ENCODE data around the gene KCNMB2. TPM values are rescaled to one million over a fixed set of nuclear protein-coding genes. Genes with fewer than 3 reads are reported as not detected.

The KCNMB2 gene
- total RNA-seq, 1 donor from 2014 or later: 0.56 TPM

DNA sequence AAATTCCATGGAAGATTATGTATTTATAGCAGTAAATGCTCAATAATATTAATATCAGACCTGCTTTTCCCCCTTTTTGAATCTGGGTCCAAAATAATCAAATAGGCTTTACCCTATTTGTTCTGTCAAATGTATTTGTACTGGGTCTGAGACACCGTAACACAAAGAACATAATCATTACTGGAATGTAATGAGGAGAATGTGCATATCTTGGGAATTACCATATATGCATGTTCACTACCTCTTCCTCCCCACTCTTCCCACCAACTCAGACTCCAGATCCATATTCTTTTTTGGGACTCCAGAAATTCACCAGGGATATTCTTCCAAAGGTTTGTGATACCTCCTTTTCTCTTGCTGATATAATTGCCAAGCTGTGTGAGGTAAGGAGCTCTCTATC is 237.1 kb downstream of the KCNMB2 start:
- H3K4me1 ChIP-seq: no peaks in the 10 kb centered on the region
- no peaks in the 10 kb centered on the region for H3K36me3 ChIP-seq
- H3K4me3 ChIP-seq: no peak overlapping the region
- intact Hi-C loops (cut with DNase I): no loop called here
- H3K27ac ChIP-seq: no peak overlapping the region
- no peaks in the 10 kb centered on the region for H3K27me3 ChIP-seq (ENCODE audit: low read depth)
- ATAC-seq (no peak), DNase-seq (no peak)
- no peaks in the 10 kb centered on the region for H3K9me3 ChIP-seq
- TF ChIP-seq, protein P1, sequence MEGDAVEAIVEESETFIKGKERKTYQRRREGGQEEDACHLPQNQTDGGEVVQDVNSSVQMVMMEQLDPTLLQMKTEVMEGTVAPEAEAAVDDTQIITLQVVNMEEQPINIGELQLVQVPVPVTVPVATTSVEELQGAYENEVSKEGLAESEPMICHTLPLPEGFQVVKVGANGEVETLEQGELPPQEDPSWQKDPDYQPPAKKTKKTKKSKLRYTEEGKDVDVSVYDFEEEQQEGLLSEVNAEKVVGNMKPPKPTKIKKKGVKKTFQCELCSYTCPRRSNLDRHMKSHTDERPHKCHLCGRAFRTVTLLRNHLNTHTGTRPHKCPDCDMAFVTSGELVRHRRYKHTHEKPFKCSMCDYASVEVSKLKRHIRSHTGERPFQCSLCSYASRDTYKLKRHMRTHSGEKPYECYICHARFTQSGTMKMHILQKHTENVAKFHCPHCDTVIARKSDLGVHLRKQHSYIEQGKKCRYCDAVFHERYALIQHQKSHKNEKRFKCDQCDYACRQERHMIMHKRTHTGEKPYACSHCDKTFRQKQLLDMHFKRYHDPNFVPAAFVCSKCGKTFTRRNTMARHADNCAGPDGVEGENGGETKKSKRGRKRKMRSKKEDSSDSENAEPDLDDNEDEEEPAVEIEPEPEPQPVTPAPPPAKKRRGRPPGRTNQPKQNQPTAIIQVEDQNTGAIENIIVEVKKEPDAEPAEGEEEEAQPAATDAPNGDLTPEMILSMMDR (IDR thresholded peaks at IDR 0.05): no peak

DNA sequence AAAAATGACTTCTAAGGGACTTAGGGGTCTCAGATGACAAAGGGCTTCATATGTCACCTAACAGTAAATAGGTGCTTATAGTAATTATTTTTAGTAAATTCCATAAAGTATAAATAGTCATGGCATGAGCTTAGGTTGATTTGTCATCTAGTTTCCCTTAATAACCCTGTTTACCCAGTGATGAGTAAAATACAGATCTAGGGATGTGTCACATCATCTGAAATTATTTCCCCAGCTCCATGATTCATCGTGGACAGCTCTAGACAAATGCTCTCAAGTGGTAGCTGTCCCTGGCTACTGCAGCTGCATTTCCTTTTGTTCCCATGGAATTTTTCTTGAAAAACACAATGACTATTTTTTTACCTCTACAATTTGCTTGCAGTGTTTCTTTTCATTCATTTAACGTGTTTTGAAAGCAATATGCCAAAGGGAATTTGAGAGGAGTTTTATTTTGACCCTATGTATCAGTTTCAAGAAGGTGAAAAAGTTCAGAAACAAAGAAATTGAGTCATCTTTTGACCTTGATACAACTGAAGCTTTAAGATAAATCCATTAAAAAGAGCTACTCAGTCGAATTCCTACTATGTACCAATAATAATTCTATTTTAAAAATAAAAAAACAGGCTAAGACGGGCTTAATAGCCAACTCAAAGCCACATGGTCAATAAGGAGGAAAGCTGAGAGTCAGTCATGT is 241.6 kb downstream of the KCNMB2 start:
- no peak for DNase-seq
- intact Hi-C loops (cut with DNase I): no loop called here

DNA sequence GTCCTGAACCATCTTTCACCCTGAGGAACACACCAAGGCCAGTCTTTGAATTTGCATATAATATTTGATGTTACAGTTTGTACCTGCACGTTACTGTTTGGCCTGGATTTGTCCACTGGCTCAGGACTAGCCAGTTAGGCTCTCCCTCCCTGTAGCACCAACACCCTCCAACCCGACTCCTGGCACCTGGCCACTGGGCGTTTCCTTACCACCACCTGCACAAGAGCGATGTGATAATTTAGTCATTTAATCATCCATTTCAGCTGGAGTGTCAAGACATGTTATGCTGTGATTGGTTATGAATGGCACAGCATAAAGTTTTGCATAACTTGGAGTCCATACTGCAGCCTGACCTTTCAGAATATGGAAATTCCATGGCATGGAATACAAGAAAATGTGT is 242.4 kb downstream of the KCNMB2 start:
- no peak overlapping the region for H3K27ac ChIP-seq
- no peaks in the 10 kb centered on the region for H3K4me1 ChIP-seq
- H3K36me3 ChIP-seq: no peaks in the 10 kb centered on the region
- TF ChIP-seq, protein P1 (IDR thresholded peaks at IDR 0.05): no peak
- no peaks in the 10 kb centered on the region for H3K27me3 ChIP-seq (ENCODE audit: low read depth)
- ATAC-seq (no peak), DNase-seq (no peak)
- H3K9me3 ChIP-seq: no peaks in the 10 kb centered on the region
- no peak overlapping the region for H3K4me3 ChIP-seq
- intact Hi-C loops (cut with DNase I): no loop called here

More for the DNA sequence above, 241.6 kb downstream of the KCNMB2 start:
- no peak overlapping the region for H3K4me3 ChIP-seq
- H3K27ac ChIP-seq: no peak overlapping the region
- no peaks in the 10 kb centered on the region for H3K9me3 ChIP-seq
- no peaks in the 10 kb centered on the region for H3K36me3 ChIP-seq
- H3K27me3 ChIP-seq (ENCODE audit: low read depth): no peaks in the 10 kb centered on the region
- H3K4me1 ChIP-seq: no peaks in the 10 kb centered on the region
- no peak for ATAC-seq
- TF ChIP-seq, protein P1 (IDR thresholded peaks at IDR 0.05): no peak

DNA sequence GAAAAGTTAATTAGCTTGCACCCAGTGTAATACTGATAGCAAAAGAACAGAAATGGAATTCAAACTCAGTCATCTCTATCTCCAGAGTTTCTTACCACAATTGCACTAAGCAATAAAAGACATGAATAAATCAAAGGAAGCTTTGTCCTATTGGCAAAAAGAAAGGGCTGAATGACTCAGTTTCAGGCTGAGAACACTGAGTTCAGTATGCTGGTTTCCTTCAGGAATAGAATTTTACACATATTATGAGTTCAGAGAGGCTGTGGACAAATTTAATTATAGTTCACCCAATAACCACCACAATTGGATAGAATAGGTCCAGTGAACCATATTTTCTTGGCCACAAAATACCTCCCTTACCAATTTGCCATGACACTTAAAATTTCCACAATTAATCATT is 249.7 kb downstream of the KCNMB2 start:
- H3K27ac ChIP-seq: no peak overlapping the region
- no peaks in the 10 kb centered on the region for H3K9me3 ChIP-seq
- ATAC-seq (no peak), DNase-seq (no peak)
- no peak overlapping the region for H3K4me3 ChIP-seq
- intact Hi-C loops (cut with DNase I): no loop called here
- H3K4me1 ChIP-seq: no peaks in the 10 kb centered on the region
- no peaks in the 10 kb centered on the region for H3K36me3 ChIP-seq
- H3K27me3 ChIP-seq (ENCODE audit: low read depth): no peaks in the 10 kb centered on the region
- TF ChIP-seq, protein P1 (IDR thresholded peaks at IDR 0.05): no peak

DNA sequence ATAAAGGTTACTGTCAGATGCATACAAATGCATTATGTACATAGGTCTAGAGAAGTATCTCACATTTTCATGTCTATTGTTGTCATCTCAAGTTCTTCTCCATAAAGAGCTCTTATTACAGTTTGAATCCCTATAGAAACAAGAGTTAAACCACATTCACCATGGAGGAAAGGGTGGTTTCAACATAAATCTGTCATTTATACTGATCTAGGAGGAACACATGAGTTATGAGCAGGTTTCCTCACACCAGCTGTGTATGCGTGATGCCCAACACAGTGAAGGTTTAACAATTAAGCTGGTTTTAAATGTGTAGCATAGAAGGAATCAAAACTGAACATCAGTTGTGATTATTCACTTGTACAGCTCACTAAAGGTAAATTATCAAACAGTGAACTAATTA is 251.7 kb downstream of the KCNMB2 start:
- intact Hi-C loops (cut with DNase I): no loop called here
- ATAC-seq (no peak), DNase-seq (no peak)
- no peaks in the 10 kb centered on the region for H3K27me3 ChIP-seq (ENCODE audit: low read depth)
- no peak overlapping the region for H3K27ac ChIP-seq
- no peaks in the 10 kb centered on the region for H3K9me3 ChIP-seq
- H3K4me1 ChIP-seq: no peaks in the 10 kb centered on the region
- no peaks in the 10 kb centered on the region for H3K36me3 ChIP-seq
- H3K4me3 ChIP-seq: no peak overlapping the region
- TF ChIP-seq, protein P1 (IDR thresholded peaks at IDR 0.05): no peak

Data from lower lobe of right lung (tissue), 2 donors.